ENCODE results near the gene ZNF483.
"Not testable (repeated sequence)": the region's sequence is repeated elsewhere in the genome, so short reads cannot be mapped to it uniquely, and the experiment has no call there.

ZNF483 gene

GRCh38 chr9:111548623-111549022 is 23.6 kb downstream of the ZNF483 start:
- H3K27me3 ChIP-seq (ENCODE audit: insufficient read depth, poor library complexity, severe bottlenecking) = no peaks in the 10 kb centered on the region
- no peak overlapping the region for H3K4me3 ChIP-seq (replicated peaks; ENCODE audit: insufficient read depth, low read length)
- H3K27ac ChIP-seq (replicated peaks) = no peak overlapping the region
- no peak for TF ChIP-seq CTCF (IDR thresholded peaks at IDR 0.05; ENCODE audit: insufficient read depth, low read length)
- no peak for TF ChIP-seq REST (IDR thresholded peaks at IDR 0.05; ENCODE audit: insufficient replicate concordance, low read depth)
- no peak for TF ChIP-seq SPI1 (IDR thresholded peaks at IDR 0.05; ENCODE audit: borderline replicate concordance, low read depth)
- TF ChIP-seq GABPA (IDR thresholded peaks at IDR 0.05; ENCODE audit: low read depth) = no peak
- TF ChIP-seq POLR2AphosphoS5 (IDR thresholded peaks at IDR 0.05; ENCODE audit: low read depth) = no peak
- DNase-seq (ENCODE audit: low read depth in 1 of 2, low spot score in 1 of 2) = no peak

GRCh38 chr9:111555425-111555824 is 30.4 kb downstream of the ZNF483 start:
- DNase-seq (ENCODE audit: low read depth in 1 of 2, low spot score in 1 of 2) = peak; percentile 28 to 82
- H3K27me3 ChIP-seq (ENCODE audit: insufficient read depth, poor library complexity, severe bottlenecking) = not testable (repeated sequence)

GRCh38 chr9:111559000-111559610 is 34.1 kb downstream of the ZNF483 start:
- DNase-seq (ENCODE audit: low read depth in 1 of 2, low spot score in 1 of 2) = no peak
- no peaks in the 10 kb centered on the region for H3K27me3 ChIP-seq (ENCODE audit: insufficient read depth, poor library complexity, severe bottlenecking)
- no peak overlapping the region for H3K4me3 ChIP-seq (replicated peaks; ENCODE audit: insufficient read depth, low read length)
- TF ChIP-seq POLR2AphosphoS5 (IDR thresholded peaks at IDR 0.05; ENCODE audit: low read depth) = no peak
- TF ChIP-seq REST (IDR thresholded peaks at IDR 0.05; ENCODE audit: insufficient replicate concordance, low read depth) = no peak
- TF ChIP-seq SPI1 (IDR thresholded peaks at IDR 0.05; ENCODE audit: borderline replicate concordance, low read depth) = no peak
- TF ChIP-seq GABPA (IDR thresholded peaks at IDR 0.05; ENCODE audit: low read depth) = no peak
- no peak for TF ChIP-seq CTCF (IDR thresholded peaks at IDR 0.05; ENCODE audit: insufficient read depth, low read length)
- H3K27ac ChIP-seq (replicated peaks) = no peak overlapping the region

More at GRCh38 chr9:111555425-111555824, 30.4 kb downstream of the ZNF483 start:
- H3K27ac ChIP-seq (replicated peaks) = peak overlapping the region; percentile 45
- peak; percentile 68; the same call in 1 of the 2 replicates for TF ChIP-seq SPI1 (IDR thresholded peaks at IDR 0.05; ENCODE audit: borderline replicate concordance, low read depth)
- not testable (repeated sequence) for H3K4me3 ChIP-seq (replicated peaks; ENCODE audit: insufficient read depth, low read length)

GRCh38 chr9:111561165-111561719 is 36.3 kb downstream of the ZNF483 start:
- no peaks in the 10 kb centered on the region for H3K27me3 ChIP-seq (ENCODE audit: insufficient read depth, poor library complexity, severe bottlenecking)
- no peak for DNase-seq (ENCODE audit: low read depth in 1 of 2, low spot score in 1 of 2)
- TF ChIP-seq POLR2AphosphoS5 (IDR thresholded peaks at IDR 0.05; ENCODE audit: low read depth) (no peak), SPI1 (IDR thresholded peaks at IDR 0.05; ENCODE audit: borderline replicate concordance, low read depth) (no peak), GABPA (IDR thresholded peaks at IDR 0.05; ENCODE audit: low read depth) (no peak), REST (IDR thresholded peaks at IDR 0.05; ENCODE audit: insufficient replicate concordance, low read depth) (no peak), CTCF (IDR thresholded peaks at IDR 0.05; ENCODE audit: insufficient read depth, low read length) (no peak)
- no peak overlapping the region for H3K27ac ChIP-seq (replicated peaks)
- no peak overlapping the region for H3K4me3 ChIP-seq (replicated peaks; ENCODE audit: insufficient read depth, low read length)

All from HL-60 (cell line).